Stimulated activated CD8-positive, alpha-beta memory T cell treated with anti-CD3 and anti-CD28 coated beads, Interleukin-15, amount 100 ng/mL, for 1 hour (primary cell): Measurements from ENCODE around the gene VWA5B2.
A peak's percentile ranks its signal among the peaks of the same experiment; 100 is the strongest.

Experiments
- DNase-seq: peaks from one replicate; pipeline ENCODE4 v3.0.0-alpha.2; 2020; ENCODE audit warnings: low read depth

The VWA5B2 gene

GRCh38 chr3:184229394-184230080 is at the start of gene VWA5B2:
Gene VWA5B2 (plus strand): TSS chr3:184229585. CDS start chr3:184230529, 944 bp downstream.
- DNase-seq, result peak; percentile 46

- DNase-seq, result no peak
Measured at GRCh38 chr3:184180165-184180564, 49.2 kb upstream of the VWA5B2 start.

- no peak for DNase-seq
Measured at GRCh38 chr3:184181596-184181995, 47.8 kb upstream of the VWA5B2 start.

GRCh38 chr3:184183679-184184078 is 45.7 kb upstream of the VWA5B2 start:
- DNase-seq, result no peak

- no peak for DNase-seq
Measured at GRCh38 chr3:184184546-184185230, 44.7 kb upstream of the VWA5B2 start.

- DNase-seq, result peak; percentile 97
Measured at GRCh38 chr3:184185461-184186183, 43.8 kb upstream of the VWA5B2 start.

- no peak for DNase-seq
Measured at GRCh38 chr3:184186184-184186901, 43.0 kb upstream of the VWA5B2 start, which contains the start of gene ABCF3. Gene ABCF3 (plus strand): TSS chr3:184186199. CDS start chr3:184186208, 9 bp downstream.

GRCh38 chr3:184186902-184187207 is 42.5 kb upstream of the VWA5B2 start:
- DNase-seq, result no peak

GRCh38 chr3:184188080-184188479 is 41.3 kb upstream of the VWA5B2 start:
- no peak for DNase-seq

GRCh38 chr3:184189421-184189820 is 40.0 kb upstream of the VWA5B2 start:
- no peak for DNase-seq

- no peak for DNase-seq
Measured at GRCh38 chr3:184192889-184193288, 36.5 kb upstream of the VWA5B2 start.

GRCh38 chr3:184193991-184194539 is 35.3 kb upstream of the VWA5B2 start:
- DNase-seq, result no peak

GRCh38 chr3:184196536-184196935 is 32.8 kb upstream of the VWA5B2 start:
- no peak for DNase-seq

- no peak for DNase-seq
Measured at GRCh38 chr3:184198509-184198908, 30.9 kb upstream of the VWA5B2 start.

GRCh38 chr3:184200825-184201224 is 28.6 kb upstream of the VWA5B2 start:
- no peak for DNase-seq

- DNase-seq, result no peak
Measured at GRCh38 chr3:184203526-184203925, 25.9 kb upstream of the VWA5B2 start.

GRCh38 chr3:184209146-184209923 is 20.1 kb upstream of the VWA5B2 start:
- no peak for DNase-seq

GRCh38 chr3:184211297-184211696 is 18.1 kb upstream of the VWA5B2 start:
- no peak for DNase-seq

- no peak for DNase-seq
Measured at GRCh38 chr3:184211718-184212117, 17.7 kb upstream of the VWA5B2 start.

GRCh38 chr3:184218814-184219213 is 10.6 kb upstream of the VWA5B2 start:
- DNase-seq, result no peak

GRCh38 chr3:184222521-184222920 is 6.9 kb upstream of the VWA5B2 start:
- no peak for DNase-seq
